GM18508 (cell line): Measurements from ENCODE around the gene SPAG16.
"Not testable (repeated sequence)": the region's sequence is repeated elsewhere in the genome, so short reads cannot be mapped to it uniquely, and the experiment has no call there.

Experiments
- ATAC-seq: cut with Tn5 transposase; IDR thresholded peaks from one replicate; pipeline ENCODE4 v1.9.1; 2021; ENCODE audit warnings: moderate number of reproducible peaks; ENCODE audit not compliant: insufficient read depth, unreplicated experiment

SPAG16 gene

DNA sequence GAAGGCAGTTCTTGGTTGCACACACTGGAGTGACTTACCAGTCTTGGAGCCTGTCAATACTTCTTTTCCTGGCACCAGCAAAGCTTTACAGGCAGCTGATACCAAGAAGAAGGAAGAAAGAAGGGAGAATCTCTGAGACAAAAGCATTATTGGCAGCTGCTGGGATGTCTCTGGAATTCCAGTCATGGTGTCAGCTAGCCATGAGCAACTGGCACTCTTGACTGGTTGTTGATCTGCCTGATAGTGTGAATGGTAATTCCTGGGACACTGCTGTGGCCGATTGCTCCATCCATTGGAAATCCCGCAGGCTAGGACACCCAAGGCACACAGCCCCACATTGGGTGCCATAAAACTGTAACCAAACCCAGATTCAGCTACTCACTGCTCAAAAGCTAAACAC lies 17.8 kb upstream of the SPAG16 start:
- no peak for ATAC-seq

DNA sequence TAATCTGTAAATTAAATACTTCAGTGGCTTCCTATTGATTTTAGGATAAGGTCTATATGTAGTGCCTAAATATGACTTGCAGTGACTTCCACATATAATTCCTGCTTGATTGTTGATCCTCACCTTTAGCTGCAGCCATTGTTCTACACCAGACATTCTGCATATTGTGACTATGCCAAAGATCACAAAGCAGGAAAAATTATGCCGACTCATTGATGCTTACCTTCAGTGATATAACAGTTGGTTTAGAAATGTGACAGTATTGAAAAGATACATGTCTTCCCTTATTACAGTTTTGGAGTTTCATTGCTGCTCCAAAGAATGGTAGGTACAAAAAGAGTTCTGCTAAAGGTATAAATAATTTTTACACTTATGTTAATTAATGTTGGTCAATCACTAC lies 12.3 kb upstream of the SPAG16 start:
- ATAC-seq, result no peak

DNA sequence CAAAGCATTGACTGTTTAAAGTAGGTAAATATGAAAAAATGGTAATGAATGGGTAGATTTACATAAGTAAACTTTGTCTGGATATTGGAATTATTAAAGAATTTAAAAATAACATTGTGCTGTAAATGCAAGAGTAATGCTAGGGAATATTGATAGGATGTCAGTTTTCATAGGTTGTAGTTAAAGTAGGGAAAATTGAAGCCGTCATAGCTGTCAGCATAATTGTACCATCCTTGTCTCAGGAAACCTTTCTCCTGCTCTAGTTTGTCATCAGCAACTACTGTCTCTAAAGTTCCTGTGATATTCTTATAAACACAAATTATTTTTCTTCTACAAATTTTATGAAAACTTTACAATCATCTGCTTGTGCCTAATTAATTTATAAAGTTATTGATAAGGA lies 10.1 kb upstream of the SPAG16 start:
- no peak for ATAC-seq

DNA sequence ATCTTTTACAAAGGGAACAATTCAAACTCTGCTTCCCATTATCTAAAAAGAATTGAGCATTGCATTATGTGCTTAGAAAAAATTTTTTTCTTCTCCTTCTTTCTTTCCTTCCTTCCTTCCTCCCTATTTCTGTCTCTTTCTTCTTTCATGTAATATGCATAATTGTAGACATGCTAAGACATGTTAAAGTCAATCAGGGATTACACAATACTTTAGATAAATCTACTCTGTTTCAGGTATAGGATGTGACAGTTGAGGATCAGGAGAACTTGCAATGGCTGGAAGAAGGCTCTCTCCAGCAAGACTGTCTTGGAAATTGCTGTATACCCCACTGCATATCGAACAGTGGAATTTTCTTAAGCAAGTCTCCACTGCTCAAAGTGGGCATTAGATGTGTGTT lies 9.0 kb upstream of the SPAG16 start:
- ATAC-seq, result no peak

DNA sequence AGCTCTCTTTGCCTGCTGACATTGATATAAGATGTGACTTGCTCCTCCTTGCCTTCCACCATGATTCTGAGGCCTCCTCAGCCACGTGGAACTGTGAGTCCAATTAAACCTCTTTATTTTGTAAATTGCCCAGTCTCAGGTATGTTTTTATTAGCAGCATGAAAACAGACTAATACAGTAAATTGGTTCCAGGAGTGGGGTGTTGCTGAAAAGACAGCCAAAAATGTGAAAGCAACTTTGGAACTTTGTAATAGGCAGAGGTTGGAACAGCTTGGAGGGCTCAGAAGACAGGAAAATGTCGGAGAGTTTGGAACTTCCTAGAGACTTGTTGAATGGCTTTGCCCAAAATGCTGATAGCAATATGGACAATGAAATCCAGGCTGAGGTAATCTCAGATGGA lies 7.1 kb upstream of the SPAG16 start:
- not testable (repeated sequence) for ATAC-seq

DNA sequence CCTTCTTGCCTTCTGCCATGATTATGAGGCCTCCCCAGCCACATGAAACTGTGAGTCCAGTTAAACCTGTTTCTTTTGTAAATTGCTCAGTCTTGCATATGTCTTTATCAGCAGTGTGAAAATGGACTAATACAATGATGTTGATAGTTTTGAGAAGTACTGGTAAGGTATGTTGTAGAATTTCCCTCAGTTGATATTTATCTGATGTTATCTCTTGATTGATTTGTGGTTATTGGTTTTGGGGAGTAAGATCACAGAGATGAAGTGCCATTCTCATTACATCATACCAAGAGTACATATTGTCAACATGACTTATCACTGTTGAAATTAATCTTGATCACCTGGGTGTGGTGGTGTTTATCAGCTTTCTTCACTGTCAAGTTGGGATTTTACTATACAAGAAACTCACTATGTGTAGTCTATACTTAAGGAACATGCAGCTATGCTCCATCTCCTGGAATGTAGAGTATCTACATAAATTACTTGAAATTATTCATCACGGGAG lies 5.1 kb upstream of the SPAG16 start:
- ATAC-seq, result no peak

DNA sequence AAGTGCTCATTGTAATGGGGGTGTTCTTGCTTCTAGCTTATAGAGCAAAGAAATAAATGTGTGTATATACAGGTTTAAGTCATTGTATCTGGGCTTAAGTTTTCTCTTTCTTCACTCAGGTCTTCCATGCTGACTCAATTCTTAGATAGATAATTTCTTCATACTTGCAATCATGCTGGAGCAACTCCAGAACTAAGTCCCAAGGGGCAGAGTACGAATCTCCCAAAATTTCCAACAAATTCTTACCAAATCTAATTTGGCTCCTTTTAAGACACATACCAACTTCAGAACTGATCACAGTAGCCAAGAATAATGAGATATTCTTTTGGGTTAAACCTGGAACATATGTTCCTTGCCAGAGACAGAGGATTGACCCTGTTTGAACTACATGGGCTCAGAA lies 4.3 kb upstream of the SPAG16 start:
- ATAC-seq, result no peak

DNA sequence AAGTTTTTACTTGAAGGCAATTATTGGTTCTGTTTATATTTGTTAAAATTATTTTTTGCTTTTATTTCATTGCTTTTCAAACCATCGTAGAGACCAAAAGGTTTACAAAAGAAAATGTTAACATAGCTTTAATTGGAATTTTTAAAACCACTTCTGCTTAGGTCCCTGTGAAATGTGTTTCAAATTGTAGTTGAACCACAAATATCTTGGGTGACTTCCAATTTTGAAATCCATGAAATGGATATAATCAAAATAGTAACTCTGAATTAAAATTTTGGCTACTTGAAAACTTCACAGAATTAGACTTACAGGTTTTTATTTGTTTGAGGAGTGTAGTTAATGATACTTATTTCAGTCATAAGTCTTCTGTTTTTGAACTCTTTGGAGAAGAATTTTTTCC lies 3.1 kb upstream of the SPAG16 start:
- ATAC-seq, result no peak

DNA sequence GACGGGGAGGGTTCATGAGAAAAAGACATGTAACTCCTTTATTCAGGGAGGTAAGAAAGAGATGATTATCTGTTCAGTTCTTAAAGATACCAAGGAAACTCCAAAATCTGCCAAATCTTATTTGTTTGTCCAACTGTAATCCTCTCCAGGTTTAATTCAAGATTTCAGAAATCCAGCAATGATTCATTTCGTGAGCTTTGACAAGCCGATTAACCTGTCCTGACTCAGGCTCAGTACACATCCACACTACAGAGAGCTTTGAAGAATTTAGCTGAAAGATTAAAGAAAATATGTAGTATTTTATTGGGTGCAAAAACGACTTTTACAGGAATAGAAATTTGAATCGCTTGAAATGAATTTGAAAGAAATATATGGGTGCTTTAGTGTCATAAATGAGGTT lies 1.1 kb downstream of the SPAG16 start:
- no peak for ATAC-seq

DNA sequence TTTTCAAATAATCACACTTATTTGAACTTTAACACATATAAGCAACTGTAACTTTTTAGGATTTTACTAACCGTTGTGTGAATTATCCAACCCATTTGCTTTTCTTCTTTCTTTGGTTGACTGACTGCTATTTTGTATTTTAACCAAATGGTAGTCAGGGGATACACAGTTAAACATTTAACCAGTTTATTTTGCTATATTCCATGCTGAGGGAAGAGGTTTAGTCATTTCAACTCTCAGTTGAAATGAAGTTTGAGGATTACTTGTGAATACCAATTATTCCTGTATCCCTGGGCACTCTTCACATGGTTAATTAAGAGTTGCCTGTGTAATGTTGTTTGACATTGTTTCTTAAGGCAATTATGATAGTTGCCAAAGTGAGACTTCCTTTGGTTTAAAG lies 1.9 kb downstream of the SPAG16 start:
- no peak for ATAC-seq

DNA sequence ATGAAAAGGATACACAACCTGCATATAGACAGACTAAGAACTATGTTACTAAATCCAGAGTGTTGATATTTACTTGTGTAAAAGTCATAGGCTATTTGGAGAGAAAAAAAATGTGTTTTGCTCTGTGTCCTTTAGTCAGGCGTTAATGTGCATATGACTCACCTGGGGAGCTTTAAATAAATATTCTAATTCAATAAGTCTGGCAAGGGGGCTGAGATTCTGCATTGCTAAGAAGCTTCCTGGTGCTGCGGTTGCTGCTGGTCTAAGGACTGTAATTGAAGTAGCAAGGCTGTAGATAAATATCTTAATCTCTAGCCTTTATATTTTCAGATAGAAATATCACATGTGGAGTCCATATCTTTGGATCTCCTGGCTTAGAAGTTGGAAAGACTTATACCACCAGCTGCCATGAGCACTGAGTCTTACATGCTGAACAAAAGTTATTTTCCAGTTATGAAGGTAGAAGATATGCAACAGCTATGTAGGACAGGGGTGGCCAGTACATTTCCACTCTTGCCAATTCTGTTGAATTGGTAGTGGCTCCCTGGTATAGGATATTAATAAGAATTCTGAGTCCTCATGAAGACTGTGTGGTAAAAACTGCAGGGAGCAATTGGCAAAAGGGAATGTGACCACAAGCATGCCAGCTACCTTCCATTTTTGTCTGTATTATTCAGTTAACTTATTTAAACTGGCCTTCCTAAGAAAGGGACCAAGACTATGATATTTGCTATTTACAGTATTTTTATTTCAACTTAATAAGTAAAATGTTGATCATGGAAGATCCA lies 4.8 kb downstream of the SPAG16 start:
- no peak for ATAC-seq

DNA sequence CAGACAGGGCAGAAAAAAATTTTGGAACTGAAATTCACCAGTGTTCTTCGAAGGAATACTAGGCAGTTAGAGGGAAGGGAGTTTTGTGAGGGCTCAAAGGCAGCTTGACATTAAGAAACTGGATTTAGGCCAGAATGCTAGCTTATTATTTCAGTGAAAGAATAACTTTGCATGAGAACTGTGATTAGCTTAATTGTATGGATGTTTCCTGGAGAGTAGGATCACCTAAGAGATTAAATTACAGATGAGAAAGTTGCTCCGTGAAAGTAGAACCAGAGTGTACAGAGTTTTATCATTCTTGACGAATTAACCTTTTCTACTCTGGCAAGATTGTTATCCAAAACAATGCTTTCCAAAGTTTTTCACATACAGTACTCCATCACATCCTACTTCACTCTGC lies 6.2 kb downstream of the SPAG16 start:
- no peak for ATAC-seq

DNA sequence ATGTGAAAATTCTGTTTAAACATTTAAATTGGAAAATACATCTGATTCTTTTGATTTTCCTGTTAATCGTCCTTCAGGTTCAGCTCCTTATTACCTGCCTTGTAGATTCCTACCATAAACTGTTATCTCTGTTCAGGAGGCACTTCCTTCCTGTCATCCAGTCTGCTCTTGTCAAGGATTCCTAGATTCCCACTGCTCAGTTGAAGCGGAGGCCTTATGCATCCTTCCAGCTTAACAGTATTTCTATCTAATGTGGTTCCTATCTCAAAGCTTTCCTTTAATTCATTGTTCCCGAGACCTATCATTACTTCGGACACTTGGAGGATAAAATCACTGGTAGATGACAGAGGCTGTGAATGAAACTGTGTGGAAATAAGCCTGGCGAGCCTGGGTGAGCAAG lies 12.0 kb downstream of the SPAG16 start:
- no peak for ATAC-seq

DNA sequence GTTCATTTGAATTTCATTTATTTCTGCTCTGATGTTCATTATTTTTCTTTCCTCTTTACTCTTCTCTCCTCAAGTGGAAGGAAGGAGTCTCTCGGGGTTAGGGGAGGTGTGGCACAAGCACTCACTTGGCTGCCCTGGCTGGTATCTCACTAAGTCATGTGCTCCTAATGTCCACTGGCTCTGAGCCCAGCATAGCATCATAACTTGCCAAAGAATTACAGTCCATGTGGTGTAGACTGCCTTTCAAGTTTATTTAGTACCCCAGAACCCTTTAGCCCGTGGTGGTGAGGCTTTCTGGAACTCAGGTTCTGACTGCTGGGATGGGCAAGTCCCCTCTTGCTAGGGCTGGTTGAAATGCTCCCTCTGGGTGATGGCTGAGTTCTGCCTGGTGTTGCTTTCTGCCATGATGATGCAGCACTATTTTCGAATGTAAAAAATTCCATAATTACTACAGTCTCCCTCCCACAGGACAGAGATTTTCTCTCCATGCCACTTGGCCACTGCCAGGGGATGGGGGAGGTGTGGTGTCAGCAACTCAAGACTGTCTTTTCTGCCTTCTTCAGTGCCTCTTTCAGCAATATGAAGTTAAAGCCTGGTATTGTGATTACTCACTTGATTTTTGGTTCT lies 22.2 kb downstream of the SPAG16 start:
- no peak for ATAC-seq

DNA sequence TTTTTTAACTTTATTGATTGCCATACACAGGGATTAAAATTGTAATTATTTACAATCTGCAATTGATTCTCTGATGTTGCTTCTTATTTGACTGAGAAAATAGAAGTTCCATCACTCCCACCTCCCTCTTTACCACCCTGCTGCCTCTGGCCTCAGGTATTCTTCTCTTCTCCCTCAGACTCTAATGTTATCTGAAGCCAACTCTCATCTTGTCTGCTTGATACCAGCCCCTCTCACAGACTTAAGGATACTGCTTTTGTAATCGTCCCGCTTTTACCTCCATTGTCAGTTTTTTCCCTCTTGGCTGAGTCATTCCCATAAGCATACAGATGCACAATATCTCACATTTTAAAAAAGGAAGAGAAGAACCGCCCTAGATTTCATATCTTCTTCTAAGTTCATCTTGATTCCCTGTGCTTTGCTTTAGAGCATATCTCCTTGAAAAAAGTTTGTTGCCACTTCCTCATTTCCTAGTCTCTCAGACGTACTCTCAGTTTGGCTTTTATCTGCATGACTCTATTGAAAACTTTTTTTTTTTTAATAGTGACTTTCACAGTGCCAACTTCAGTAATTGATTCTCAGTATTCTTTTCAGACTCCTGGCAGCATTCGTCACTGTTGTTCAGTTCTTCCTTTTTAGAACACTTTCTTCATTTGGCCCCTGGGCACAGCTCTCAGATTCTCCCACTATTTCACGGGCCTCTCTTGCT lies 31.1 kb downstream of the SPAG16 start:
- ATAC-seq, result no peak

DNA sequence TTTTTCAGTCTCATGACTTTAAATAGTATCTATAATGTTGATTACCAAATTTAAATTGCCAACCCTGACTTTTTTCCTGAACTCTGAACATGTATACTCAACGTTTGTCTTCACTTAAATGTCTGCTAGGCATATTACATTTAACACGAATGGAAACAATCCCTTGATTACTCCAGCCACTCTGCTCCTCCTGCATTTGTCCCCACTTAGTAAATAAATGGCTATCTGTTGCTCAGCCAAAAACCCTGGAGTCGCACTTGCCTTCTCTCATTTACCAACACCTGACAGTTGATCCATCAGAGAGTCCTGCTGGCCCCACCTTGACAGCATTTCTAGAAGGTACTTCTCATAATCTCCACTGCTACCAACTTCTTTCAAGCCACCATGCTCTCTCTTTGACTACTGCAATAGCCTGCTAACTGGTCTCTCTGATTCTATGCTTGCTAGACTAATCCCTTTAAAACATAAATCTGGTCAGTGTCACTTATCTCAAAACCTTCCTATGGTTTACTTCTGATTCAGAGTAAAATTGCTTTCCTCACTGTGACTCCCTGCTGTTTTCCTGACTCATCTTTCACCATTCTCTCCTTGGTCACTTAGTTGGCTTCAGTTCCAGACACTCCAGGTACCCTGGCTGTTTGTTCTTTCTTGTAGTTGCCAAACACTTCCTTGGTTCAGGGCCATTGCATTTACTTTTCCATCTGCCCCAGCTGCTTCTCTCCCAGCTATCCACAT lies 31.9 kb downstream of the SPAG16 start:
- no peak for ATAC-seq

DNA sequence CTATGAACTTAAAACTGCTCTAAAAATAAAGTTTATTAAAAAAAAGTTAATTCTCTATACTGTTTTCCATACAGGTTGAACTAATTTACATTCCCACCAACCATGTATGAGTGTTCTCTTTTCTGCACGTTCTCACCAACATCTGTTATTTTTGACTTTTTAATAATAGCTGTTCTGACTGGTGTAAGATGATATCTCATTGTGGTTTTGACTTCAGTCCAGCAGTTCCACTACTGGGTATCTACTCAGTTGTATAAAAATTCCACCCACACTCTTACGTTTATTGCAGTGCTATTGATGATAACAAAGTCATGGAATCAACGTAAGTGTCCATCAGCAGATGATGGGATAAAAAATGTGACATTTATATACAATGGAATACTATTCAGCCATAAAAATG lies 33.7 kb downstream of the SPAG16 start:
- ATAC-seq, result no peak

DNA sequence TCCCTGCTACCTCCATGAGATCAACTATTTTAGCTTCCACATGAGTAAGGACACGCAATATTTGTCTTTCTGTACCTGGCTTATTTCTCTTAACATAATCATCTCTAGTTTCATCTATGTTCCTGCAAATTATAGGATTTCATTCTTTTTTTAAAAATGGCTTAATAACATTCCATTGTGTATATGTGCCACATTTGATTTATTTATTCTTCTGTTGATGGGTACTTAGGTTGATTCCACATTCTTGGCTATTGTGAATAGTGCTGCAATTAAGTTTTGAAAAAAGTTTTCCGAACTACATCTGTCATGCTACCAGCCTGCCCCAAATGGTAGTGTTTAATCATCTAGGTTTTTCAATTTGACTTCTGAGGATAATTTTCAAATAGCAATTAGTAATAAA lies 36.3 kb downstream of the SPAG16 start:
- no peak for ATAC-seq

DNA sequence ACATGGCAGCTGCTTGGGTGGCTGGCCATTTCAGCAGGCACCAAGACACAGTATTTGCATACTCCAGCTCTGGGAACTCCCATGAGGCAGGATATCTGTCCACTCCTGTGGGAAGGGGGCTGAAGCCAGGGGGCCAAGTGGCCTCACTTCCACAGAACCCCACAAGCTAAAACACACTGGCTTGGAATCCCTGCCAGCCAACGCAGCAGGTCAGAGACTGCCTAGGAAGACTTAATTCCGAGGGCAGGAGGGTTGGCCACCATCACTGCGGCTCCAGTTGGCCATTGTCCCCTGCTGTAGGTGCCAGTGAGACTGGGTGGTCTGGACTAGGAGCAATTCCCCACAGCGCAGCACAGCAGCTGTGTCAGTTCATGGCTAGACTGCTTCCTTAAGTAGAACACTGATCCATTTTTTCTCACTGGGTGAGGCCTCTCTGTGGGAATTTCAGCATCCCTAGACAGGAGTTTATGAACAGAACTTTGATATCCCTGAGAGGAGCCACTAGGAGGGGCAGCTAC lies 52.0 kb downstream of the SPAG16 start:
- no peak for ATAC-seq

DNA sequence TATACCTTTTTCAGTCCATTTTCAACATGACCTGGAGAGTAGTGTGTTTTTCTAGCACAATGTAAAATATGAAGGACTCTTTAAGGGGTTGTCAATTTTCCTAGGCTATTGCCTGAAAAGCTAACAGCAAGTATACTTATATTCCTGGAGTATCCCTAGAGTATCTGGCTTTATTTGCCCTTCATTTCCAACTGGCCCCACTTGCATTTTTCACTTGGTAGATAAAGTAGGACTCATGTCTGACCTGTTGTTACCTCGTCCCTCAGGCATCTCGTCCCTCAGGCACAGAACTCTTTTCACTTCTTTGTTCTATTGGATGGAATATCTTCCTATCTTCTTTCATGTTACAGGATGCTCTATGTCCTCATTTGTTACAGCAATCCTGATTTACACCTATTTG lies 69.2 kb downstream of the SPAG16 start:
- ATAC-seq, result no peak

DNA sequence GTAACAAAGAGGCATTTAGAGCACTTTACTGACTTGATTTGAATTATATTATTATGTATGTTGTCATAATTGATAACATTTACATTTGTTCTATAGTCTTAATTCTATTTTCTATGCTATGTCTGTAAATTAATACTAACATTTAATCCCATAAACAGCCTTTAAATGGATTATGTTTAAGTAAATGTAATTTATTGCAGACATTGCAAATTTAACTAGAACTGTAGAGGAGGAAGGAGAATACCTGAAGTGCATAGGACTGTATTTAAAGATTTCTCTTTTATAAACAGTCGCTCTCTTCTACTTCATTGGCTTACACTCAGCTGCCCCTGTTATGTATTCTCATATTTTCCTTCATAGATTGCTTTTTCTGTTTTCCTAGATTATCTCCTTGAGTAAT lies 92.4 kb downstream of the SPAG16 start:
- no peak for ATAC-seq
